DND-41 (cell line): ENCODE results near the gene KCNQ1OT1.

Experiments used
- ATAC-seq: fragments of 200-7000 bp; cut with Tn5 transposase; 3 replicates; pipeline ENCODE4 v1.9.1; 2021; ENCODE audit warnings: low read depth; ENCODE audit not compliant: insufficient read depth
- DNase-seq: peaks from one replicate; pipeline ENCODE4 v3.0.0-alpha.2; 2020
- H2AFZ ChIP-seq: 2 replicates; pipeline ENCODE4 v1.6.0; 2012; ENCODE audit warnings: low read depth, low read length
- H3K27ac ChIP-seq: 2 replicates; pipeline ENCODE4 v1.5.1; 2012; ENCODE audit warnings: low read length, inconsistent platforms
- H3K27me3 ChIP-seq: fragments of 200-600 bp; sonication (generic); 2 replicates; pipeline ENCODE4 v1.6.0; 2012; ENCODE audit warnings: low read length, mild to moderate bottlenecking, inconsistent platforms; ENCODE audit not compliant: insufficient read depth, poor library complexity
- H3K36me3 ChIP-seq: 2 replicates; pipeline ENCODE4 v1.5.1; 2012; ENCODE audit warnings: low read length, inconsistent platforms; ENCODE audit not compliant: insufficient read depth
- H3K4me1 ChIP-seq: 2 replicates; pipeline ENCODE4 v1.5.1; 2012; ENCODE audit warnings: mild to moderate bottlenecking, low read length; ENCODE audit not compliant: insufficient read depth
- H3K4me2 ChIP-seq: 2 replicates; pipeline ENCODE4 v1.6.0; 2012; ENCODE audit warnings: mild to moderate bottlenecking, moderate library complexity, low read length, inconsistent platforms; ENCODE audit not compliant: insufficient read depth
- H3K4me3 ChIP-seq, 2 experiments: fragments of 200-600 bp in 1 of 2; shearing (Covaris generic) in 1 of 2; 2 replicates each; pipeline ENCODE4 v1.5.1; 2012 to 2016; ENCODE audit warnings: inconsistent platforms in 2 of 2, low read length in 2 of 2, mild to moderate bottlenecking in 2 of 2, low read depth in 1 of 2, moderate library complexity in 1 of 2
- H3K79me2 ChIP-seq: 2 replicates; pipeline ENCODE4 v1.6.0; 2012; ENCODE audit warnings: low read length, inconsistent platforms; ENCODE audit not compliant: insufficient read depth
- H3K9ac ChIP-seq: 2 replicates; pipeline ENCODE4 v1.6.0; 2012; ENCODE audit warnings: low read depth, mild to moderate bottlenecking, inconsistent platforms, low read length, moderate library complexity
- H3K9me3 ChIP-seq: 2 replicates; pipeline ENCODE4 v1.5.1; 2012; ENCODE audit warnings: low read length, moderate library complexity, mild to moderate bottlenecking, inconsistent platforms; ENCODE audit not compliant: insufficient read depth, severe bottlenecking
- H4K20me1 ChIP-seq: 2 replicates; pipeline ENCODE4 v1.6.0; 2012; ENCODE audit warnings: low read length; ENCODE audit not compliant: insufficient read depth
- EZH2 ChIP-seq: IDR thresholded peaks from 3 replicates; pipeline ENCODE4 v1.6.1; 2012; ENCODE audit warnings: borderline replicate concordance, low read depth, mild to moderate bottlenecking, moderate library complexity, low read length, inconsistent platforms; ENCODE audit not compliant: severe bottlenecking
- TF ChIP-seq, protein P1 (sequence below): IDR thresholded peaks from 2 replicates; pipeline ENCODE4 v1.5.1; 2012; ENCODE audit warnings: borderline replicate concordance, low read length, moderate library complexity, mild to moderate bottlenecking; ENCODE audit not compliant: poor library complexity, severe bottlenecking; ENCODE audit errors: extremely low read depth

KCNQ1OT1 gene

DNA sequence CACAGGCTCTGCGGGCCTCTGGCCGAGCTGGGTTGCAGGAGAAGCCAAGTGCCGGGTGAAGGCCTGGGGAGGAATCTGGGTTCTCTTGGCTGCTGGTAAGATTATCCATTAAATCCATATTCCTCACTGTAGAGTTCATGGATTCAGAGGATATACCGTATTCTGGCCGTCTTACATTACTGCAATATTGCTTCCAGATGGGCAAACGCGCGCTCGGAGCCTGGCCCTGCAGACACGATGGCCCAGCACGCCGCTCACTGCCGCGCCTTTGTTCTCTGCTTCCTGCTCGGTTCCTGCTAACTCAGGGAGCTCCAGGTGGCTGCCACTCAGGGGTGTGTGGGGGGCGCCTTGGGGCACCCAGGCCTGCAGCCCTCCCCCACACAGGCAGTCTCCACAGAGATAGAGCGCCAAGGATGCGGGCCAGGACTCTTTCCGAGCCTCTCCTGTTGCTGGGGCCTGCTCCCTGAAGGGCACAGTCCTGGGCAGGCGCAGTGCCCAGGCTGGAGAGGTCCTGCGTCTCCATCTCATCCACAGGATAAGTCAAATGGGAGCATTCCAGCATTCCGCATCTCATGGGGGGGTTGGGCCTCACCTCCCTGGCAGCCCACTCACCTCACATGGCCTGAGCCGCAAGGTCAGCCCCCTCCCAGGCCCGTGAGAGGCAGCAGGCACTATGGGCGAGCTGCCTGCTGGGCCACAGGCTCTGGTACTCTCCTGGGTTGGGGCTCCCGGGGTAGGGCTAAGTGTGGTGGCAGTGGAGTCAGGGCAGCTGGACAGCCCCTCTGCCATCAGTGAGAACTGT lies 14.1 kb upstream of the KCNQ1OT1 start:
- Histone ChIP-seq H4K20me1 (0 out of 2 replicates have a peak, but pooled peaks cover 2% of the 10 kb centered on the region), H3K27me3 (no peaks in the 10 kb centered on the region), H2AFZ (no peak overlapping the region), H3K36me3 (no peaks in the 10 kb centered on the region), H3K9ac (no peak overlapping the region), H3K4me1 (no peaks in the 10 kb centered on the region), H3K27ac (no peak overlapping the region), H3K4me3 (no peak overlapping the region), H3K9me3 (no peaks in the 10 kb centered on the region), H3K4me2 (no peak overlapping the region), H3K79me2 (no peaks in the 10 kb centered on the region)
- ATAC-seq (no peak), DNase-seq (no peak)
- TF ChIP-seq, protein P1, sequence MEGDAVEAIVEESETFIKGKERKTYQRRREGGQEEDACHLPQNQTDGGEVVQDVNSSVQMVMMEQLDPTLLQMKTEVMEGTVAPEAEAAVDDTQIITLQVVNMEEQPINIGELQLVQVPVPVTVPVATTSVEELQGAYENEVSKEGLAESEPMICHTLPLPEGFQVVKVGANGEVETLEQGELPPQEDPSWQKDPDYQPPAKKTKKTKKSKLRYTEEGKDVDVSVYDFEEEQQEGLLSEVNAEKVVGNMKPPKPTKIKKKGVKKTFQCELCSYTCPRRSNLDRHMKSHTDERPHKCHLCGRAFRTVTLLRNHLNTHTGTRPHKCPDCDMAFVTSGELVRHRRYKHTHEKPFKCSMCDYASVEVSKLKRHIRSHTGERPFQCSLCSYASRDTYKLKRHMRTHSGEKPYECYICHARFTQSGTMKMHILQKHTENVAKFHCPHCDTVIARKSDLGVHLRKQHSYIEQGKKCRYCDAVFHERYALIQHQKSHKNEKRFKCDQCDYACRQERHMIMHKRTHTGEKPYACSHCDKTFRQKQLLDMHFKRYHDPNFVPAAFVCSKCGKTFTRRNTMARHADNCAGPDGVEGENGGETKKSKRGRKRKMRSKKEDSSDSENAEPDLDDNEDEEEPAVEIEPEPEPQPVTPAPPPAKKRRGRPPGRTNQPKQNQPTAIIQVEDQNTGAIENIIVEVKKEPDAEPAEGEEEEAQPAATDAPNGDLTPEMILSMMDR = no peak
- no peak for TF ChIP-seq EZH2

DNA sequence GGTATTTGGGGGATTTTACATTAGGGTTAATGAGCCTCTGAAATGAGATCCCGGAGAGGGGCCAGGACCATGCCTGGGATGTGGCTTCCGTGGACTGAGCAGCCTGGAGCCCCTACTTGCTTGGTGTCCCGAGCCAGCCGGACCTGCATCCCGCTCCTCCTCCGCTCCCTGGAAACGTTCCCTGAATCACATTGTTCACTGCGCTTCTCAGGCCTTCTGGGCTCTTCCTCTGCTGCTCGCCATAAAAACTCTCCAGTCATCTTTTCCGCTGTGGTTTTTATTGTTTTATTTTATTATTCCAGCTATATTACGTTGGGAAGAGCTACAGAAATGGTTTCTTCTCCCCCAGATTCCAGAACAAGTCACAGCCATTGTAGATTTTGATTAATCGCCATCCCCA lies 13.3 kb upstream of the KCNQ1OT1 start:
- no peak overlapping the region for H3K4me3 ChIP-seq
- no peak overlapping the region for H3K27ac ChIP-seq
- H3K9me3 ChIP-seq = no peaks in the 10 kb centered on the region
- no peak for TF ChIP-seq EZH2
- TF ChIP-seq, protein P1 = no peak
- 0 out of 2 replicates have a peak, but pooled peaks cover 2% of the 10 kb centered on the region for H4K20me1 ChIP-seq
- no peak for ATAC-seq
- no peak for DNase-seq
- no peak overlapping the region for H2AFZ ChIP-seq
- no peak overlapping the region for H3K9ac ChIP-seq
- no peak overlapping the region for H3K4me2 ChIP-seq
- no peaks in the 10 kb centered on the region for H3K27me3 ChIP-seq
- no peaks in the 10 kb centered on the region for H3K36me3 ChIP-seq
- H3K79me2 ChIP-seq = no peaks in the 10 kb centered on the region
- H3K4me1 ChIP-seq = no peaks in the 10 kb centered on the region

DNA sequence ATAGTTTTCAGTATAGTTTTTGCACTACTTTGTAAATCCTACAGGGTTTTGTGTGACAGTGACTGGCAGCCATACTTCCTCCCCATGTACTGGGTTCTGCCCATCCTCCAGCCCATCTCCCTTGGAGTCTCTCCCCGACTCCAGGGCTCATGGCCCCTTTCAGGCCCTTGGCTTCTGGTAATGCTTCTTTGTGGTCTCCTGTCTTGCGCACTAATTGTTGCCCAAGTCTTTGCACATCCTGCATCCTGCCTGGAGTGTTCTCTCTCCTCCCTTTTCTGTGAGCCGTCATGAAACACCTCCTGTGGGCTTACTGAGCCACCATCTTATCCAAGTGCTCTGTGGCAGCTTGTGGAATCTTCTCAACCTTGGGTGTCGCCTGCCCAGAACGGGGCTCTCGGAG lies 11.4 kb upstream of the KCNQ1OT1 start:
- H4K20me1 ChIP-seq = no peaks in the 10 kb centered on the region
- H3K4me3 ChIP-seq = no peak overlapping the region
- DNase-seq (no peak), ATAC-seq (no peak)
- H3K27me3 ChIP-seq = no peaks in the 10 kb centered on the region
- H3K4me2 ChIP-seq = no peak overlapping the region
- H2AFZ ChIP-seq = no peak overlapping the region
- no peaks in the 10 kb centered on the region for H3K36me3 ChIP-seq
- H3K79me2 ChIP-seq = no peaks in the 10 kb centered on the region
- no peaks in the 10 kb centered on the region for H3K4me1 ChIP-seq
- H3K9me3 ChIP-seq = no peaks in the 10 kb centered on the region
- no peak overlapping the region for H3K27ac ChIP-seq
- H3K9ac ChIP-seq = no peak overlapping the region
- TF ChIP-seq, protein P1 = no peak
- TF ChIP-seq EZH2 = no peak

DNA sequence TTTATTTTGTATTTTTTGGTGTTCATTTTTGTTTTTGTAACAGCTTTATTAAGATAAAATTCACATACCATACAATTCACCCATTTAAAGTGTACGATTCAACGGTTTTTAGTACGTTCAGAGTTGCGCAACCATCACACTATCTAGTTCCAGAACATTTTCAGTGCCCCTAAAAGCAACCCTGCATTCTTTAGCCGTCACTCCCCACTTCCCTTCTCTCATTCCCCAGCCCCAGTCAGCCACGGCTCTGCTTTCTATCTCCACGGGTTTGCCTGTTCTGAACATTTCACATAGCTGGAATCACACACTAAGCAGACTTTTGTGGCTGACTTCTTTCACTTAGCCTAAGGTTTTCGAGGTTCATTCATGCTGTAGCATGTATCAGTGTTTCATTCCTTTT lies 9.6 kb upstream of the KCNQ1OT1 start:
- DNase-seq = no peak
- Histone ChIP-seq H3K9ac (no peak overlapping the region), H4K20me1 (no peaks in the 10 kb centered on the region), H3K27ac (no peak overlapping the region), H3K36me3 (no peaks in the 10 kb centered on the region), H3K4me2 (no peak overlapping the region), H3K4me1 (no peaks in the 10 kb centered on the region), H3K27me3 (no peaks in the 10 kb centered on the region), H3K9me3 (no peaks in the 10 kb centered on the region), H2AFZ (no peak overlapping the region), H3K4me3 (no peak overlapping the region), H3K79me2 (no peaks in the 10 kb centered on the region)
- no peak for TF ChIP-seq EZH2
- TF ChIP-seq, protein P1 = no peak
- no peak for ATAC-seq
